GM18520 (cell line): ENCODE measurements around the gene SMC3.

Source experiments
- ATAC-seq: cut with Tn5 transposase; IDR thresholded peaks from one replicate; pipeline ENCODE4 v1.9.1; 2021; ENCODE audit not compliant: unreplicated experiment

Gene SMC3

GRCh38 chr10:110544958-110545537 is 22.4 kb upstream of the SMC3 start:
- ATAC-seq, result no peak

- no peak for ATAC-seq
These were observed 21.4 kb upstream of the SMC3 start for GRCh38 chr10:110546077-110546476.

DNA sequence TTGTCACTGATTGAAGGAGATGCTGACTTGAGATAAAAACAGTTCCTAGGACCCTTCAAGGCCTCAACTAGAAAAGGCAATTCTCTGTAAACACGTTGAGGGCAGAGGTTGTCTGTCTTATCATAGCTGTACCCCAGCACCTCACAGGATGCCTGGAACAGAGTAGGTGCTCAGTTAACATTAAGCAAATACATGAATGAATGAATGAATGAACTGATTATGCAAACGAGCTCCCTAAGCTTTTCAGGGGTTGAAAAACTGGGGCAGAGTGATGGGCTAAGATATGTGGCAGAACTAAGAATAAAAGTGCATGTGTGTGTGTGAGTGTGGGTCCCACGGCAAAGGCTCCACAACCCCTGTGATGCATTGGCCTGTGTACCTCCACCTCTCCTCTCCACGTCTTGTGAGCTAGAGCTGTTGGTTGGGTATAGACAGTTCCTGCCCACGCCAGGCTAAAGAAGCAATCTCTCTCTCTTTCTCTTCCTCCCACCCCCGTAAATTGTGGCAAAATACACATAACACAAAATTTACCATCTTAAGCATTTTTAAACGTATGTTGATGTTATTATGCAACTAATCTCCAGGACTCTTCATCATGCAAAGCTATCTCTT is 20.9 kb upstream of the SMC3 start:
- no peak for ATAC-seq

- ATAC-seq, result no peak
These were observed 20.2 kb upstream of the SMC3 start for GRCh38 chr10:110547139-110547761.

DNA sequence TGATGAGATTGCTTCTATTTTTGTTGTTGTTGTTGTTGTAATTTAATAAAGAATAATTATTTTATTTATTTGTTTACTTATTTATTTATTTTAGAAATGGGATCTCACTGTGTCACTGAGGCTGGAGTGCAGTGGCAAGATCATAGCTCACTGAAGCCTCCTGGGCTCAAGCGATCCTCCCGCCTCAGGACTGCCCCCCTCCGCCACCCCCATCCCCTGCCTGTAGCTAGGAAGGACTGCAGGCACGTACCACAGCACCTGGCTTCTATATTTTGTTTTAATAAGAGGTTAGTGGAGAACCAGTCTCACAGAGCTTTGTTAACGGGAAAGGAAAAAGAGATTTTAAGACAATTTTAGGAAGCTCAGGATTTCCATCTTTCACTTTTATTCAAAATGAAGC is 19.5 kb upstream of the SMC3 start:
- no peak for ATAC-seq

GRCh38 chr10:110549211-110549610 is 18.3 kb upstream of the SMC3 start:
- ATAC-seq, result no peak

DNA sequence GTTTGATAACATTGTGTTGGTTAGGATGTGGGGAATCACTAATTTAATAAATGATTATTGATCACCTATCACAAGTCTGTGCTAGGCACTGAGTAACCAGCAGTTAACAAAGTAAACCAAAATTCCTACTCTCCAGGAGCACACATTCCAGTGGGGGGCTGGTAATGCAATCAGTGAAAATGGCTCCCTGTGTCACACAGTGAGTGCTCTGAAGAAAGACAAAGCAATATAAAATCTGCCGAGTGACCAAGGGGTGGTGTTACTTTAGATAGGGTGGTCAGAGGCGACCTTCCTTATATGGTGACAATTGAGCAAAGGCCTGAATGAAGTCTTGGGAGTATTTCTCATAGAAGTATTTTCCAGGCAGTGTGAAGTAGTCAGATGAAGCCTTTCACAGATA is 13.6 kb upstream of the SMC3 start:
- no peak for ATAC-seq

GRCh38 chr10:110556296-110556695 is 11.2 kb upstream of the SMC3 start:
- ATAC-seq, result no peak

DNA sequence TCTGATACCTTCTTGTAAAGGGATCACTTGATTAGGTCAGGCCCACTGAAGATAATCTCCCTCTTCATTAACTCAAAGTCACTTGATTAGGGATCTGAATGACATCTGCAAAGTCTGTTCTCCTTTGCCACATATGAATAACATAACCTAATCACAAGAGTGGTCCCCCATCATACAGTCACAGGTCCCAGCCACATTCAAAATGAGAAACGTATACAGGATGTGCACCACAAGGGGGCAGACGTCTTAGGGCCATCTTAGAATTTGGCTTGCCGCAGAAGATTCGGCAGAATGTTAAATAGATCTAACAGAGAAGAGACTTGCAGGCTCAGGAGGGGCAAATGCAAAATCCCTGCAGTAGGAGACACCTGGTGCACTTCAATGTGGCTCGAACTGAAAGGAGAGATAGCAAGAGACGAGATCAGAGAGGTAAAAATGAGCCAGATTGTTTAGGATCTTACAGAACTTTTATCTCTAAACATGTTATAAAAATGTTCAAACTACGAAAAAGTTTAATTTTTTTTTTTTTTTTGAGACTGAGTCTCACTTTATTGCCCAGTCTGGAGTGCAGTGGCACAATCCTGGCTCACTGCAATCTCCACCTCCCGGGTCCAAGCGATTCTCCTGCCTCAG is 10.4 kb upstream of the SMC3 start:
- ATAC-seq, result peak; percentile 71

- no peak for ATAC-seq
These were observed 9.5 kb upstream of the SMC3 start for GRCh38 chr10:110558041-110558440.

- ATAC-seq, result no peak
These were observed 7.5 kb upstream of the SMC3 start for GRCh38 chr10:110560012-110560411.

GRCh38 chr10:110561292-110561691 is 6.2 kb upstream of the SMC3 start:
- ATAC-seq, result no peak

GRCh38 chr10:110562348-110562747 is 5.1 kb upstream of the SMC3 start:
- no peak for ATAC-seq

- no peak for ATAC-seq
These were observed 4.4 kb upstream of the SMC3 start for GRCh38 chr10:110563132-110563531.

DNA sequence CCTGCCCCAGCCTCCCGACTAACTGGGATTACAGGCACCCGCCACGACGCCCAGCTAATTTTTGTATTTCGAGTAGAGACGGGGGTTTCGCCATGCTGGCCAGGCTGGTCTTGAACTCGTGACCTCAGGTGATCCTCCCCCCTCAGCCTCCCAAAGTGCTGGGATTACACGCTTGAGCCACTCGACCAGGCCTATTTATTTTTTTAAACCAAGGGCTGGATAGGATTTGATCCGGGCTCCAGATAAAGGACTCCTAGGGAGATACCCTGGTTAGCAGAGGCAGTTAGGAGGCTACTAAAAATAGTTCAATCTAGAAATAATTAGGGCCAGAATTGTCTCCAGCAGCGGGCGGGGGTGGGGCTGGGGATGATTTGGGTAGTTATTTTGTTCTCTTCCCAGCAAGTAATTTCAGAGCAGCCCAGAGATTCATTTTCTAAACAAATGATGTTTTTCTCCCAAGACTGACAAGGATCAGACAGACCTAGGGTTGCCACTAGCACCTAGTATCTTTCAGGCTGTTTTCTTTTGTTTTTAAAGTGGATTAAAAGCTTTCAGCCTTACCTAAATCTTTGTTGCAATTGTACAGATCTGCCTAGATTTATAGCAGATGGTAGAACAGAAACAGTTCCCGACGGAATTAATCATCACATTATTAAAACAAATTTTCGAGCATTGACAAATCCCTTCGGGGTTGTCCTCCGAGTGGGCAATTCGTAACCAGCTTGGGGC is 859 bp upstream of the SMC3 start:
- ATAC-seq, result no peak

- ATAC-seq, result peak; percentile 24
These were observed 700 bp downstream of the SMC3 start for GRCh38 chr10:110568055-110568735.

- ATAC-seq, result no peak
These were observed 1.6 kb downstream of the SMC3 start for GRCh38 chr10:110569122-110569521.

DNA sequence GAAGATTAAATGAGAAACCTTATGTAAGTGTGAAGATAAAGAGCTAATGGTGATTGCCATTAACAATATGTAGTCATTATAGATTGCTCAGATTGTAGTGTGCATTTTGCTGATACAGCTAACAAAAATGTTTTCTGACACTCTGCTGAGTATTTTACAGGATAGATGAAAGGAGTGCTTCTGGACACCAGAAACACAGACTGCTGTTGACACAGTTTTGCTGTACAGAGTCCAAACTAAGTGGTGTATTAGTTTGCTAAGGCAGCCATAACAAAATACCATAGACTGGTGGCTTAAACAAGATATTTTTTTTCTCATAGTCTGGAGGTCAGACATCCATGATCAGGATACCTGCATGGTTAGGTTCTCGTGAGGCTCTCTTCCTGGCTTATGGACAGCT is 2.2 kb downstream of the SMC3 start:
- ATAC-seq, result no peak

DNA sequence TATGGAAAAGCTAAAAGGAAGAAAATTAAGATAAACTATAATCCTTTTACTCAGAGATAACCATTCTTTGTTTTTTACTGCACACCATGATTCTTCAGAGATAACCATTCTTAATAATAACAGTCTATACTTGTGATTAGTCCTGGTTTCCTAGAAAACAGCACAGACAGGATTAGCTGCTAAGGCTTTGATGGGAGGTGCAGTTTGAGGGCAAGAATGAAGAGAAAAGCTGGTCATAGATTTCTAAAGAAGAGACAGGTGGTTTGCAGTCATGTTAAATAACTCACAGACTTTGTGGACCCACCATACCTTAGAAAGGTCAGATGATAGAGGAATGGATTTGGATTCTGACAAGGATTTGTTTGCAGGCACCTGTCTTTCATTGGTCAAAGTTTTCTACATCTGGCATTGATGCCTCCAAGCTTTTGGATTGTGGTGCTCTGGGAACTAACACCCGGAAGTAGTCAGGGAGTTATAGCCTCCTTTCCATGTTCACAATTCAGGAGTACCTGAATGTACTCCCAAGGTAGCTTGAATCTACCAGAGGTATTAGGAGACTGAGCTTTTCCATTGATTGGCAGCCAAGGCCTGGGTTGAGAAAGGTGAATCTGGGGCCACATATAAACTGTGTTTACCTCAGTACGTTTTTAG is 3.7 kb downstream of the SMC3 start:
- no peak for ATAC-seq

- no peak for ATAC-seq
These were observed 5.4 kb downstream of the SMC3 start for GRCh38 chr10:110572862-110573261.

DNA sequence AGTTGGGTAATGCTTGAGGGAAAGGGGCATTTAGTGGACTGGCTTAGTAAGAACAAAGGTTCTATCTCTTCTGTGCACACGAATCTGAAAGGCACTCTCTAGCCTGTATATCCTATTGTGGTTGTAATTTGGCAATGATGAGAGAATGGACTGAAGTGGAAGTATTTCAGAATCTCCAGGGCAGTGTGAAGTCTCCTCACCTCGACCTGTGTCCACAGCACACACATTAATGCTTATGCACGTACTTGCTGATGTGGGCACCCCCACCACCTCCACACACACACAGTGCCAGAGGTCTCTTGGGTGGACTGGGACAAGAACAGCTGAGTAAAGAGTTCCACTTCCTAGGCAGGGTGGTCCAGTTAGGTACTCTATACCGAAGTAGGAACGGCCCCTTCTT is 6.9 kb downstream of the SMC3 start:
- ATAC-seq, result no peak
